NCI-H187 (cell line): ENCODE data around the gene ACTN1.
A peak's percentile ranks its signal among the peaks of the same experiment; 100 is the strongest.
"Not testable (repeated sequence)": the region's sequence is repeated elsewhere in the genome, so short reads cannot be mapped to it uniquely, and the experiment has no call there.

Source experiments
- DNase-seq, 2 experiments: peaks; one replicate each; lab custom pipeline; 2025; lab: John Stamatoyannopoulos, UW

ACTN1 gene

DNA sequence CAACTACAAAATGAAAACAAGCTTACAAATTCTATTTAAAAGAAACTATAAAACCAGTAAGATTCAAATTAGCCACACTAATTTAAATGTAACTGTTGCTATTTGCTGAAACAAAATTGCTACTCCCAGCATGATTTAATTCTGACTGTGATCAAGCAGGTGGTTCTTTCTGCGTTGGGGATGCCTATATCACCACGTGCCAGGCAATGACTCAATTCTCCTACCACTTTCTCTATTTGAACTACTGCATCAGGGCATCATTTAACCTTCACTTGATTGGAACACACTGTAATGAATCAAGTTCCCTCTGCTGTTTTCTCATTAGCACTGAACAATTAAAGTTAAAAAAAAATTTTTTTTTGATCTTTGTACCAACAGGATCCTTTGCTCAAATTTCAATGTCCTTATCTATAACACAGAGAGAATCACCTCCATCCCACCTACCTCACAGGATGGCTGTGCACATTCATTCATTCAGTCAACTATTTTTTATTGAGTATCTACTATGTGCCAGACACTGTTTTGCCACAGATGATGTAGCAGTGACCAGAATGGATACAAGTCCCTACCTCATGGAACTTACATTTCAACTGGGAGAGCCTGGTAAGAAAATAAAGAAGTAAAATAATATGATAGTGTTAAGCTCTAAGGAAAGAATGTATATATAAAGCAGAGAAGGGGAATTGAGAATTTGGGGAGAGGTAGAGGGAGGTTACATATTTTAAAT is 8.0 kb upstream of the ACTN1 start:
- no peak for DNase-seq

DNA sequence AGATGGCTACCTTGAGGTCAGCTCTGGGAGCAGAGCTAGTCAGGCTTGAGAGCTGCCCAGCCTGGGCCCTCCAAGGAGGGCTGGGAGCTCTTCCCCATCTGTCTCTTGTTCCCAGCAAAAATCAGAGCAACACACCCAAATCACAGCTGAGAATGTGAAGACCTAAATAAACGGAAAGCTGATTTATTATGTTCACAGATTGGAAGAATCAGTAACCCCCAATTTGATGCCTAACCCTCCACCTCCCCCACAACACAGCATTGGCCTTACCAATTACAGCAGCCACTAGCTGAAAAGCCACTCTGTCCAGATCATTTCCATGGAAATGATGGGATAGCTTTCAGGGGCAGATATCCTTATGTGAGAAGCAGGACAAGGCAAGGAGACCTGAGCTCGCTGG is 7.1 kb upstream of the ACTN1 start:
- no peak for DNase-seq

DNA sequence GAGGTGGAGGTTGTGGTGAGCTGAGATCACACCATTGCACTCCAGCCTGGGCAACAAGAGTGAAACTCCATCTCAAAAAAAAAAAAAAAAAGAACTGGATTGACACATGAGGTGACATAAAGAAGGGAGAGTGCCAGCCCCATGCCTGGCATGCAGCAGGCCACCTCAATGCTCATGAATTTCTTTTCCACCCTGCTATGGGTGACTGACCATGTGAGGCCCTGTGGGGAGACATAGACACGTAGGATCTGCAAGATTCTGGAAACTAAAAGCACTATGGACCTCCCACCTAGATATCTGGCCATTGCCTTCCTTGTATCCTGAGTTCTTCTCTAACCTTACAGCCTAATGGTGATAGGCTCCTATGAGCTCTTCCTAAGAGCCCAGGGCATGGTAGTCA is 5.6 kb upstream of the ACTN1 start:
- DNase-seq = no peak

DNA sequence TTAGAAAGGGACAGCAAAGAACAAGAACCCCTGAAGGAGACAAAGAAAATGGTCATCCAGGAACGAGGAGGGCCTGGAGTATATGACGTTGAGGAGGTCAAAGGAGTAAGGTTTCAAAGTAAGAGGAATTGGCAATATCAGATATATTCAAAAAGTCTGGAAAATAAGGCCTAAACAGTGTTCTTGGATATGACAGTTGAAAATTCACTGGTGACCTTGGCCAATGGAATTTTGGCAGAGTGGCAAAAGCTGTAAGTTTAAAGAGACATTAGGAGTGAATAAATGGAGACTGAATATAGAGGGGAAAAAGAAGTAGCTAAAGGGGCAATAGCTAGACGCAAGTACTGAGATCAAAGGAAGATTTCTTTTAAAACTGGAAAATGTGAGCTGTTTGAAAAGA is 4.1 kb upstream of the ACTN1 start:
- no peak for DNase-seq

DNA sequence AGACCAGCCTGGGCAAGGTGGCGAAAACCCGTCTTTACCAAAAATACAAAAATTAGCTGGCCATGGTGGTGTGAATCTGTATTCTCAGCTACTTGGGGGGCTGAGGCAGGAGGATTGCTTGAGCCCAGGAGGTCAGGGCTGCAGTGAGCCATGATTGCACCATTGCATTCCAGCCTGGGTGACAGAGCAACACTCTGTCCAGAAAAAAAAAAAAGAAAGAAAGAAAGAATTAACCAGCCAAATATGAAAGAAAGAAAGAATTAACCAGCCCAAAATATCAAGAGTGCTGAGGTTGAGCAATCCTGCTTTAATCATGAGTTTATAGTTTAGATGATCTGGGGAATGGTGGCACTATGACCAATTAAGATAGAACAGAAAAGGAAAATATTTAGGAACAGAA is 3.5 kb upstream of the ACTN1 start:
- DNase-seq = no peak

DNA sequence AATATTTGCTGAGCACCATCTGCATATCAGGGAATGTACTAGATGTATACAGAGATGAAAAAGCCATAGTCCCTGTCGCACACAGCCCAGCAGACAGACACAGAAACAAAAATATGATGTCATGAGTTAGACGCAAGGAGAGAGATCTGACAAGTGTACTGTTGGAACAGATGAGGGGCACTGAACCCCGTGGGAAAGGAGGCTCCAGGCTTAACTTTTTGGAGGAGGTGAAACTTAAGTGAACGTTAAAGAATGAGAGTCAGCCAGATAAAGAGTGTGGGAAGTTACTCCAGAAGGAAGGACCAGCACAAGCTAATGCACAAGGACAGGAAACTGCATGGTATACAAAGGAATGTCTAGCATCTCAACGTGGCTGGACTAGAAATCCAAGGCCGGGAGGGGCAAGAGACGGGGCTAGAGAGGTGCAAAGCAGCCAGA is 2.5 kb upstream of the ACTN1 start:
- DNase-seq = no peak

DNA sequence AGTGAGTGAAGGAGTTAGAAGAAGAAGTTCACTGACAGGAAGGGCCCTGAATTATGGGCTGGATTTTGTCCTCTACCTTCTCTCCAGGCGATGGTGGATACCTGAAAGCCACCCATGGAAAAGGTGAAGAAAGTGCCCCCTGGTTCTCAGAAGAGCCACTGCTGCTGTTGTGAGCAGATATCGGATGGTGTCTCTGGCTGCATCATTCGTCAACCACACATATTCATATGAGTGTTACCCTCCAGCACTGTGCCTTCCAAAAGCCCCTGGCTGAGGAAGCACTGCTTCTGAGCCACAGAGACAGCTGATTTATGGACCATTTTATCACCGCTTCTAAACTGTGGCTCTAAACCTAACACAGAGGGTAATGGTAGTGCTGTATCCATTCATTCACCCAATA is 2.0 kb upstream of the ACTN1 start:
- no peak for DNase-seq

DNA sequence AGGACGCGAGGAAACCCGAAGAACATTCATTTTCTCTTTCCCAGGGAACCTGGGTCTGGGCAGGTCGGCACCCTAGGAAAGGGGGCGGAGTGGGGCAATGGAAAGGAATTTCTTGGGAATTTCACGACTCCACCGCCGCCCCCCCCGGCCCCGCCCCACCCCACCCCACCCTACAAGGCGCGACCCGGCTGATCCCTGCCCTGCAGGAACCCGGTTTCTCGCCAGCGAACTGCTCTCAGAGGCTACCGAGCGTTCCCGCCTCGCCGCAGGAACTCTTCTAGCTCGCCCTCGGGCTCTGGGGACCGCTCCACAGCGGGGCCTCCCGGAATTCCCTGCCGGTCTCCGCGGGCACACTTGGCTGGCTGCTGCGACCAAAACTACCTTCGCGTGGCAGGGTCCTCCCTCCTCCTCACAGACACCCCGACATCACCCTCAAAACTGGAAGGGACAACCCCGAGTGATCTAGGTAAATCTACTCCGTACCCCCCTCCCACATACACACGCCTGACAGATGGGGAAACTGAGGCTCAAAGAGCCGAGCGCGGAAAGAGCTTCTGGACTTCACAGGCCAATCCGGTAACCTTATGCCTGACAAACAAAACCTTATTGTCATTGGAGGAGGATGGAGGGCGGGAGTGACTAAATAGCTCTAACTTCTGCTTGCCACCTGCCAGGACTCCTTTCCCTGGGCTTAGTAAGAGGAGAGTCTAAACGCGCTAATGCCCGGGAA is 785 bp upstream of the ACTN1 start:
- no peak for DNase-seq

DNA sequence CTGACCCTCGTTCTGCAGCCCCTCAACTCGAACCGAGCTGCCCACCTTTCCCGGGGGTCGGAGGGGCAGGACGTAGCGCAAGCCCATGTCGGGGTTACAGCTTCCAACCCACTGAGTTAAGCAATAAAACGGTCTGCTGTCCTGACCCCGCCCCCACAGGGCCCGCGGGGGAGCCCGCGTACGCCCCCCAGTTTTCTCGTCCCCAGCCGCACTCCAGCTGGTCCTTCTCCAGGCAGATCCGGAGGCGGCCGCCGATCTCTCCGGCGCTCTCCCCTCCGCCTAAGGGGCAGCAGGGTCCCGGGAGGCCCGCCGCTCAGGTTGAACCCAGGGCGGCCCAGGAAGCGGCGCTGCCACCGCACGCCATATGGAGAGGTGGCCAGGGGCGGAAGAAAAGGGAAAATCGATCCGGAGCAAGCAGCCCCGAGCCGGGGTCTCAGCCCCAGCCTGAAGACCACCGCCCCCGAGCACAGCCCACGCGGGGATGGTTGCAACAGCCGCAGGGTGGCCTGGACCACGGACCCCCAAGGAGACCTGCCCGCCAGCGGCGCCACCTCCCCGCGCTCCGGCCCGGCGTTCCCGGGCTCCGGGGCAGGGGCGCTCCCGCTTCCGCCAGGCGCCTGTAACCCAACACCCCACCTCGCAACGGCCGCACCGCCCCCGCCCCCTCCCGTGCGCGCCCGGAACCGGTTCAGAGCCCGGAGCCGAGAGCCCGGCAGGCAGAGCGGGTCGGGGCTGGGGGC is 760 bp downstream of the ACTN1 start:
- peak in 1 of 2 experiments; percentile 61 for DNase-seq

DNA sequence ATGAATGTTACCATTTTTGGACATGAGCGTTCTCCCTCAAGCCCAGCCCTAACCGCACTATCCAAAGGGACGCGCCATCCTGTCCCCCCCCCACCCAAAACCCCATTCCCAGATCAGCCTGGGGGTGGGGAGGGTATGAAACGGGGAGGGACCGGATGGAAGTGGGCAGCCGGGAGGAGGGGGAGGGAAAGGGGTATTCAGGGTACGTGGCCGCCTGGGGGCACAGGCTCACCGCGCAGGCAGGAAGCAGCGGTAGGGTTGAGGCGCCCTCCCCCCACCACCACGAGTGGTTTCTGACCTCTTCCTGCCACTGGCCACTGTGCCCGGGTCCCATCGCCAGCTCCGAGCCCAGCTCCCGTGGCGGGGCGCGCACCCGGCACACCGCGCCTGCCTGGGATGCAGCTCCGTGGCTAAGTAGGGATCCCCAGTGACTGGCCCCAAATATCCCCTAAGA is 1.4 kb downstream of the ACTN1 start:
- DNase-seq = no peak

DNA sequence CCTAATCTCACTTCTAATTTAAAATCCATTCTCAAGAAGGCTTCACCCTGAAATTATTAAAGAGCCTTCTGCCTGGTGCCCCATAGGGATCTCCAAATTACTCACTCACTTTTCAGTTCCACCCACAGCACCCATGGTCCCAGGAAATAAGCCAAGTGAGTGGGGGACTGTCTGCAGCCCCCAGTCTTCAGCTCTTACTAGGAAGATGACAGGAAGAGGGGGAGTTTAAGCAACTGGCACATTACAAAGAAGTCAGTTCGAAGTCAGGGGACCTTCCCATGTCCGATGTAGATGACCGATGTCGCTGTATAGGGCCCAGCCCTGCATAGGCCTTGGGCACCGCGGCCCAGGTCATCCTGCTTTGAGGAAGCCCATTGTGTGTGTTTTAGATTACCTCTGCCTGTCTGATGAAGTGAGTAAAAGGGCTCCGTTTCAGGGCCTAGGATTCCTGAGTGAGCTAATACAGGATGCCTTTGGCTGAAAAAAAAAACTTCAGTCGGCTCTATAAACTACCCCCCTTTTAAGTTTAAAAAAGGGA is 1.9 kb downstream of the ACTN1 start:
- DNase-seq = no peak

DNA sequence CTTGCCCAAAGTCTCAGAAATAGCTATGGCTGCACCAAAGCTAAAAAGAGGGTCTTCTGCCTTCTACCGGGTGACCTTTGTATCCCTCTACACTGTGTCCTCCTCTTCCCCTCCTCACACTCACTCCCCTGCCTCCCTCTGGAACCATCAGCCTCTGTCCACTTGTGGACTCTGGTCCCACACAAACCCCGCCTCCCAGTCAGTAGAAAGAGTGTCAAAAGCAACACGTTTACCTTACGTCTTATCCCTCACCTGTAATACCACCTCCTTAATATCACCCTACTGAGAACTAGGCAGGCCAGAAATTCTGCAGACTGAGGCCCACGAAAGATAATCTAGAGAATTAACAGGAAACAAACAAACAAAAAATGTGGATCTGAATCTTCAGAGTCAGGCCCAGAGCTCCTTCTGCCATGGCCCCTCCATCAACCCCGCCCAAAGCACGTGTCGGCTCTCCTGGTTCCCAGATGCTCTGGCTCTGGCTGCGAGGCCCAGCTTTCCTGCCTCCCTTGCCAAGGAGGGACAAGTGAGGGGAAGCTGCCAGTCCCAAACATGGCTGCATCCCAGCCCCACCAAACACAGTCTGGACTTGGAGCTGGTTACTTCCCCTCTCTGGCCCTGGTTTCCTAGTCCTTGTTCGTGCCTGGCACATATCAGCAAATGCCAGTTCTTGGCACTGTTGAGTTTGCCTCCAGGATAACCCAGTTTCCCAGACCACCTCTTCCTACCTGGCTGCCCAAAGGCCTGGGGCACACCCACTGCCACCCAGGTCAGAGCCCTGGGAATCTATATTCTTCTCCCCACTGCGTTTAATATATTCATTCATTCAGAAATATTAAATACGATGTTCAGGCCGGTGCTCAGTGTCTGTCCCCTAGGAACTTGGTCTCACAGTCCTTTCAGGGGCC is 2.7 kb downstream of the ACTN1 start:
- no peak for DNase-seq

DNA sequence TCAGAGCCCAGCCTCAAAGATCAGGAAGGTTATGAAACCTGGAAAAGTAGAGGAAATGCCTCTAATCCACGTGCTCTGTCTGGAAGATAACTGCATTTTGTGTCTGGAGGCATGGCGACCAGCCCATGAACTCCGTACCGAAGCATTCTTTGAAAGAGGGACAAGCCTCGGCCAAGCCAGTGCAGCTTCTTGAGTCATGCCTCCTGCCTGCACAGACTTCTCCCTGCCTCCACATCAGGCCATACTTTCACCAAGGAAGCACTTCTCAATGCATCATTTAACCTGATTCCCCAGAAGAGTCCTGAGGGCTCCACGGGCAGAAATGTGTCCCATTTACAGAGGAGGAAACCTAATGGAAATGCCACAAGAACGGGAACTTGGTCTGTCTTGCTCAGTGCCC is 3.4 kb downstream of the ACTN1 start:
- DNase-seq = no peak

DNA sequence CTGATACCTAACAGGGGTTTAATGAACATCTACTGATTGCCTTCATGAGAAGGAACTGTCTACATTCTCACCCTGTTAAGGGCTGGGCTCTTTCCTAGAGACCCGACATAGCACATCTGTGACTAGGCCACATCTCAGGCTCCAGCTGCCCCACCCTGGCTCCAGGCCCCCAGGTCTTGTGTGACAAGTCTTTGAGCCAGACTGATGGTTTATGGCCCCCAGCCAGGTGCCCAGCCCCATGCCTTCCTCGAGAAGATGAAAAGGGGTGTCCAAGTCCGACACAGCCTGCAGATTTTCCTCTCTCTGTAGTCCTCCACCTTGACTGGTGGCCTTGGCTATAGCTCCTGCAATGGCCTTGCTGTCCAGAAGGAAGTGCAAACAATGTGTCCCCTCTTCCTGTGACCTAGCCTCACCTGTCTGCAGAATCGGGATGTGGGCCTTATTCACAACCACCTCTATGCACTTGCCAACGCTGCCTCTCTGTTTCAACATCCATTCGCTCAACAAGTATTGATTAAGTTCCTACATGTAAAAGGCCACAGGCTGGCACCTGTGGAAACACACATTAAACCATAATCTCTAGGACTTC is 4.2 kb downstream of the ACTN1 start:
- DNase-seq = no peak

DNA sequence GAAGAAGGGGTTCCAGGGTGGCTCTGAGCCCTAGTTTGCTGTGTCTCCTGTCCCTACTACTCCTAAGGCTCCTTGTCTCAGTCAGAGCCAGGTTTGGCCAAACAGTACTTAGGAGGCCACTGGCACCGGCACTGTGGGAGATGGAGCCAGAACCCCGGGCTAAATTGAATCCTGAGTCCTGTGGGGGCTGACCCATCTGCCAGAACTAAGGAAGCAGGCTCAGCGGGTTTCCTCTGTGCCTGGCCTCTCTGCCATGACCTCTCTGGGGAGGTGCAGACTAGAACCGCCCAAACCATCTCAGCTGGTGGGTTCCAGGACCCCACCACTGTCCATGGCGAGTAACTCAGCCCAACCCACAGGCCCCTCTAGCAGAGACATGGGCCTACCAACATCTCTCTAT is 5.5 kb downstream of the ACTN1 start:
- no peak for DNase-seq

DNA sequence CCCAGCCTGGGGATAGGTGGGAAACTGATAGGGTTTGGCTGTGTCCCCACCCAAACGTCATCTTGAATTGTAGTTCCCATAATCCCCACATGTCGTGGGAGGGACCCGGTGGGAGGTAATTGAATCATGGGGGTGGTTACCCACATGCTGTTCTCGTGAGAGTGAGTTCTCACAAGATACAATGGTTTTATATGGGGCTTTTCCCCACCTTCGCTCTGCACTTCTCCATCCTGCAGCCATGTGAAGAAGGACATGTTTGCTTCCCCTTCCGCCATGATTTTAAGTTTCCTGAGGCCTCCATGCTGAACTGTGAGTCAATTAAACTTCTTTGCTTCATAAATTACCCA is 5.9 kb downstream of the ACTN1 start:
- not testable (repeated sequence) for DNase-seq

DNA sequence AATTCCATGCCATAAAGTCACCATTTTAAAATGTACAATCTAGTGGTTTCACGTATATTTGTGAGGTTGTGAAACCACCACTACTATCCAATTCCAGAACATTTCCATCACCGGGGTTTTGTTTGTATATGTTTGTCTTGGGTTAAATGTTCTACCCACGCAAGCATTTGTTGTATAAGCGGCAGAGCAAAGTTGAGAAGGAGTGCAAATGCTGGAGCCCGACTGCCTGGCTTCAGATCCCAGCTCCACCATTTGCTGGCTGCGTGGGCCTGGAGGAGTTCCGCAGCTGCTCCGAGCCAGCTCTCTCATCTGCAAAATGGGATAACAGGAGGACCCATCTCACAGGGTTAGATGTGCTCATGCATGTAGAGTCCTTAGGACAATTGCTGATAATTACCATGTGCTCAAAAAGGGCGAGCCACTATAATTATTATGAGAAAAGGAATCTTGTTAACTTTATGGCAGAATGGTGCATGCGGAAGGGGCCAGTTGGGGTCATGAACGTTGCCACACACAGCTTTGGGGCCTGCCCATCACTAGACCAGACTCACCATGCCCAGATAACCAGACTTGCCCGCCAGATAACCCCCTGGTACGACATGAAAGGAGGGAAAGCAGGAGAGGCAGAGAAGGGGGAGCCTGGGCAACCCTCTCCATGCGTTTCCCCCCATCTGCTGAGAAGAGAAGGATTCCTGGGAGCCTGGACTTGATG is 6.4 kb downstream of the ACTN1 start:
- DNase-seq = no peak

DNA sequence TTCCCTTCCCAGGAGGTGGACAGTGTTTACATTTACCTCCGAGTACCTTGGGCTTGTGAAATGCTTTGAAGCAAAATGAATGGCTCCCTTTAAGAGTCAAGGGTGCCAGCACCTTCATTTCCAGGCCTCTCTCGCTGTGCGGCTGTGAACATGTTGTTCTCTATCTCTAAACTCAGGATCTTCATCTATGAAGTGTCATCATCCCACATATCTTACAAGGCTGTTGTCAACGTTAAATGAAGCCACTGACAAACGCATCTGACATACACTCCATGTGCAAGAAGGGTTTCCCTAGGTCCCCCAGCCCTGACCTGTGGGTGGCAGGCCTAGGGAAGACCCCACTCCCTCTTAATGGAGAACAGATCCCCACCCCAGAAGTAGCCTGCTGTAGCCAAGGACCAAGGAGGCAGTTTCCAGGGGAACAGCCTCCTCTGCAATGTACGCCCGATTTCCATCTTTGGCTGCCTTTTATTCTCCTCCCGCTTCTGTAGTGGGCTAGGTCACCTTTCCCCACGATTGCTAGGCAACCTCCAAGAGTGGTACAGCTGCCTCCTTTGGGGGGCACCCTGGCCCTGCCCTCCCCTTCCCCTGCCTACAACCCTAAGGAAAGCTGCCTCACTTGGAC is 7.6 kb downstream of the ACTN1 start:
- no peak for DNase-seq

DNA sequence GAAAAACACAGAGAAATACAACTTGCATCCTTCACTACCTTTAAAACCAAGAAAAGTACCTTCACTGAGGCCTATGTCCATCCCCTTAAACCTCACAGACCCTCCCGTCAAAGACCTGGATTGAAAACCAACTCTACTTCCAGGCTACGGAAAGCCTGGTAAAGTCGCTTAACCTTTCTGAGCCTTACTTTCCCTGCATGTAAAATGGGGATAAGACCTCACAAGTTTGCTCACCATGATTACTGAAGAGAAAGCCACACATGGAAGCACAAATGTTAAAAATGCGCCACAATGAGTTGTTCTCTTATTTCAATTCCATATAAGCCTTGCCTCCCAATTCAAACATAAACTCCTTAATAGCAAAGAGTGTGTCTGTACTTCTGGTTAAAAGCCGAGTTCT is 8.4 kb downstream of the ACTN1 start:
- no peak for DNase-seq

DNA sequence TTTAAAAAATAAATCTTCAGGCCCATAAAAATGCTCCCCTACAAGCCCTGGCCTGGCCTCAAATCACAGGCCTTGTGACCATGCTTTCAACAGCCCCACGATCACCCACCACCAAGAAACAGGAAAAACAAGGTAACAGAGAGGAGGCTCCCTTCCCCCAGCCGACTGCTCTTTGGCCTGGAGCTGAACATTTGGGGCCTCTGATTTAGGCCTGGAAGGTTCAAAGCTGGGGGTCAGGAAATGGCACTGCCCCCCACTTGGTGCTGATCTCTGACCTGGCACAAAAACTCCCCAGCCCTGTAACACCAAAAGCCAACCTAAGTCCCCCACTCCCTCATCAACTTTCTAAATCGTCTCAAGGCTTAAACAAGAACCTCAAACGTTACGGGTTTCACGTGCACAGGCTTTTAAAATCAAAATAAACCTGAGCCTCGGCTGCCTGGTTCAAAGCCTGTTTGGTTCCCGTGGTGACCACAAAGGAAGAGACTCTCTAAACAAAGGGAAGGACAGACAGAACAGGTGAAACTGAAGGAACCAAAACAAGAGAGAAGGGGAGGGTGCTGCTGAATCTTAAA is 9.0 kb downstream of the ACTN1 start:
- DNase-seq = no peak
